ENCODE measurements around the gene DENND1B.

Gene DENND1B

GRCh38 chr1:197674286-197674685 is 101.0 kb downstream of the DENND1B start:
- no peak for DNase-seq (ENCODE audit: low spot score)
- in situ Hi-C loops (cut with MboI; ENCODE audit: low sequenced_read_pairs, unreplicated experiment): no loop called here
- TF ChIP-seq CTCF (IDR thresholded peaks at IDR 0.05; ENCODE audit: borderline replicate concordance, control extremely low read depth, extremely low read depth, insufficient read depth, missing control alignments): no peak

GRCh38 chr1:197673292-197673691 is 102.0 kb downstream of the DENND1B start:
- no peak for TF ChIP-seq CTCF (IDR thresholded peaks at IDR 0.05; ENCODE audit: borderline replicate concordance, control extremely low read depth, extremely low read depth, insufficient read depth, missing control alignments)
- no peak for DNase-seq (ENCODE audit: low spot score)
- in situ Hi-C loops (cut with MboI; ENCODE audit: low sequenced_read_pairs, unreplicated experiment): no loop called here

GRCh38 chr1:197672347-197672746 is 102.9 kb downstream of the DENND1B start:
- no peak for DNase-seq (ENCODE audit: low spot score)
- in situ Hi-C loops (cut with MboI; ENCODE audit: low sequenced_read_pairs, unreplicated experiment): no loop called here
- TF ChIP-seq CTCF (IDR thresholded peaks at IDR 0.05; ENCODE audit: borderline replicate concordance, control extremely low read depth, extremely low read depth, insufficient read depth, missing control alignments): no peak

- in situ Hi-C loops (cut with MboI; ENCODE audit: low sequenced_read_pairs, unreplicated experiment): no loop called here
- DNase-seq (ENCODE audit: low spot score): no peak
- no peak for TF ChIP-seq CTCF (IDR thresholded peaks at IDR 0.05; ENCODE audit: borderline replicate concordance, control extremely low read depth, extremely low read depth, insufficient read depth, missing control alignments)
These were observed 103.4 kb downstream of the DENND1B start for GRCh38 chr1:197671920-197672319.

- in situ Hi-C loops (cut with MboI; ENCODE audit: low sequenced_read_pairs, unreplicated experiment): no loop called here
- DNase-seq (ENCODE audit: low spot score): no peak
- no peak for TF ChIP-seq CTCF (IDR thresholded peaks at IDR 0.05; ENCODE audit: borderline replicate concordance, control extremely low read depth, extremely low read depth, insufficient read depth, missing control alignments)
These were observed 104.1 kb downstream of the DENND1B start for GRCh38 chr1:197671140-197671539.

- TF ChIP-seq CTCF (IDR thresholded peaks at IDR 0.05; ENCODE audit: borderline replicate concordance, control extremely low read depth, extremely low read depth, insufficient read depth, missing control alignments): no peak
- in situ Hi-C loops (cut with MboI; ENCODE audit: low sequenced_read_pairs, unreplicated experiment): no loop called here
- no peak for DNase-seq (ENCODE audit: low spot score)
These were observed 108.5 kb downstream of the DENND1B start for GRCh38 chr1:197666769-197667285.

GRCh38 chr1:197664391-197664790 is 110.9 kb downstream of the DENND1B start:
- no peak for TF ChIP-seq CTCF (IDR thresholded peaks at IDR 0.05; ENCODE audit: borderline replicate concordance, control extremely low read depth, extremely low read depth, insufficient read depth, missing control alignments)
- DNase-seq (ENCODE audit: low spot score): no peak
- in situ Hi-C loops (cut with MboI; ENCODE audit: low sequenced_read_pairs, unreplicated experiment): no loop called here

Measured in GM13976 (cell line).